Stimulated activated CD8-positive, alpha-beta memory T cell treated with anti-CD3 and anti-CD28 coated beads, Interleukin-7, amount 100 ng/mL, for 1 hour (primary cell): ENCODE measurements around the gene RPS6KA4.
"Not testable (repeated sequence)": the region's sequence is repeated elsewhere in the genome, so short reads cannot be mapped to it uniquely, and the experiment has no call there.

Experiments
- DNase-seq, 2 donors: peaks; one replicate each; pipeline ENCODE4 v3.0.0-alpha.2; 2020; ENCODE audit warnings: low read depth in 2 of 2

Gene RPS6KA4

GRCh38 chr11:64385945-64386704 lies 27.2 kb downstream of the RPS6KA4 start:
- DNase-seq: no peak

GRCh38 chr11:64387916-64388315 lies 29.0 kb downstream of the RPS6KA4 start:
- DNase-seq: no peak

- no peak for DNase-seq
Measured at GRCh38 chr11:64388894-64389293, 29.9 kb downstream of the RPS6KA4 start.

- DNase-seq: no peak
Measured at GRCh38 chr11:64389851-64390250, 30.9 kb downstream of the RPS6KA4 start.

GRCh38 chr11:64390558-64390957 lies 31.6 kb downstream of the RPS6KA4 start:
- DNase-seq: no peak

GRCh38 chr11:64391839-64392238 lies 32.9 kb downstream of the RPS6KA4 start:
- no peak for DNase-seq

GRCh38 chr11:64395545-64396078 lies 36.6 kb downstream of the RPS6KA4 start:
- no peak for DNase-seq

GRCh38 chr11:64396079-64396591 lies 37.2 kb downstream of the RPS6KA4 start:
- no peak for DNase-seq

- no peak for DNase-seq
Measured at GRCh38 chr11:64400102-64400501, 41.1 kb downstream of the RPS6KA4 start.

GRCh38 chr11:64400667-64401066 lies 41.7 kb downstream of the RPS6KA4 start:
- DNase-seq: no peak

- DNase-seq: no peak
Measured at GRCh38 chr11:64401775-64402174, 42.8 kb downstream of the RPS6KA4 start.

- DNase-seq: no peak
Measured at GRCh38 chr11:64403106-64403505, 44.1 kb downstream of the RPS6KA4 start.

GRCh38 chr11:64406221-64406946 lies 47.4 kb downstream of the RPS6KA4 start:
- DNase-seq: no peak

GRCh38 chr11:64407221-64407620 lies 48.3 kb downstream of the RPS6KA4 start:
- no peak for DNase-seq

GRCh38 chr11:64407630-64408029 lies 48.7 kb downstream of the RPS6KA4 start:
- DNase-seq: no peak

GRCh38 chr11:64409278-64409677 lies 50.3 kb downstream of the RPS6KA4 start:
- DNase-seq: no peak

GRCh38 chr11:64409707-64410403 lies 50.9 kb downstream of the RPS6KA4 start:
- no peak for DNase-seq

GRCh38 chr11:64410404-64410734 lies 51.4 kb downstream of the RPS6KA4 start:
- DNase-seq: no peak

GRCh38 chr11:64413417-64413816 lies 54.5 kb downstream of the RPS6KA4 start:
- no peak for DNase-seq

GRCh38 chr11:64415286-64415685 lies 56.3 kb downstream of the RPS6KA4 start:
- DNase-seq: no peak

GRCh38 chr11:64415996-64416728 lies 57.2 kb downstream of the RPS6KA4 start:
- no peak for DNase-seq

GRCh38 chr11:64418233-64418632 lies 59.3 kb downstream of the RPS6KA4 start:
- DNase-seq: not testable (repeated sequence)
